ENCODE data around the gene AGBL2.

- TF ChIP-seq CC2D1A (IDR thresholded peaks at IDR 0.05) (no peak), KAT7 (CRISPR knock-in tag; IDR thresholded peaks at IDR 0.05; ENCODE audit: borderline replicate concordance) (no peak), MAZ (CRISPR knock-in tag; conservative IDR thresholded peaks at IDR 0.05 in 1 of 2, IDR thresholded peaks at IDR 0.05 in 1 of 2) (no peak), ADNP (tag; IDR thresholded peaks at IDR 0.05) (no peak)
Measured at GRCh38 chr11:47726118-47726442, 10.9 kb upstream of the AGBL2 start.

Measured in K562 (cell line).